KBM-7 (cell line): ENCODE data around the gene ZDHHC22.

ENCODE experiments used
- DNase-seq: peaks from one replicate; pipeline ENCODE4 v3.0.0-alpha.2; 2015
- in situ Hi-C: fragments of 300-500 bp; cut with MboI; formaldehyde crosslinking; loops from 2 replicates; pipeline ENCODE4 v1.14.3; 2020; ENCODE audit warnings: low sequenced_read_pairs, low pct_unique_long_range_greater_than_20kb, mixed read lengths

Gene ZDHHC22

DNA sequence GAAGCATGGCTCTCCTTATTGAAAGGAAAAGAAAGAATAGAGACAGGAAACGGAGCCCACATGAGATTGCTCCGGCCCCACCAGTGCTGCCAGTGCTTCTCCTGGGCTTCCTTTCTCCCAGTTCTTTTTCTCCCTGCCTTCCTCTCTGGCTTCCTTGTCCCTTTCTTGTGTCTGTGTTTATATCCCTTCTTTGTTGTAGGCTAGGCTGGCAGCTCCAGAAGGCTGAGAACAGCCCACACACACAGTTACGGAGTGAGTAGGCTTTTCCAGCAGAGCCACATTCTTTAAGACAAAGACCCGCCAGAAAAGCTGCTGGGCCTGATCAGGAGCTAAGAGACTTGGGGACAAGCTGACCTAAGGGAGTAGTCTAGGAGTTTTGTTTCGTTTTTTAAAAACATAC, 30.6 kb downstream of the ZDHHC22 start:
- no peak for DNase-seq
- in situ Hi-C loops, result no loop called here

DNA sequence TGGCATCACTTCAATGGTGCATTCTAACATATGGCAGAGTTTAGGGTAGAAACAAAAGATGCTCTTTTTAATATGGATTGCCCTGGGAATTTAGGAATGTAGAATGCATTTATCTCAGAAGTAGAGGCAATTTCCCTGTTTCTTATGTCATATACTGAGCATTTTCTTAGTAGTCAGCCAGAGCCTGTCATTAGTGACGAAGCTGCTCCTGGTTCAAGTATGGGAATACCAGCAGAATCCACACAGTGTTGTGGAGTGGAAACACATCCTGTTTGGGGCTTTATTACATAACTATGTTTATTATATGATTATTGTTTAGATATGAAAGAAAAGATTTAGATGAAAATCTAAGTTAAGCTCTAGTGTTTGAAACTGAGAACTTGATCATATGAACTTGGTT, 31.3 kb downstream of the ZDHHC22 start:
- no peak for DNase-seq
- in situ Hi-C loops, result no loop called here

DNA sequence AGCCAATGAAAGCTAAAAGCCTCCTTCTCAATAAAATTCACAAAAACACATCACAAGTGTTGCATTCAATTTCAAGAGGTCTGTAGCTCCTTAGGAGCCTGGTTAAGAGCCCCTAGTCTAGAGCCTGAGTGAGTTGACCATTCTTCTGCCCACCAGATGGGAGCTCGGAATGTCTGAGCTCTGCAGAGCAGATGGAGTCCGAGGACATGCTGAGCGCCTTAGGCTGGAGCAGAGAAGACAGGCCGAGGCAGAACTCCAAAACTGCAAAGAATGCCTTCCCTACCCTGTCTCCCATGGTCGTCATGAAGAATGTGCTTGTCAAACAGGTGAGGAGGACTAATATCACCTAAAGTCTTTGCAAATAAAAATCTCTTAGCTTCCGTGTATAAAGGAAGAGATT, 31.9 kb downstream of the ZDHHC22 start:
- DNase-seq, result no peak
- in situ Hi-C loops, result no loop called here

DNA sequence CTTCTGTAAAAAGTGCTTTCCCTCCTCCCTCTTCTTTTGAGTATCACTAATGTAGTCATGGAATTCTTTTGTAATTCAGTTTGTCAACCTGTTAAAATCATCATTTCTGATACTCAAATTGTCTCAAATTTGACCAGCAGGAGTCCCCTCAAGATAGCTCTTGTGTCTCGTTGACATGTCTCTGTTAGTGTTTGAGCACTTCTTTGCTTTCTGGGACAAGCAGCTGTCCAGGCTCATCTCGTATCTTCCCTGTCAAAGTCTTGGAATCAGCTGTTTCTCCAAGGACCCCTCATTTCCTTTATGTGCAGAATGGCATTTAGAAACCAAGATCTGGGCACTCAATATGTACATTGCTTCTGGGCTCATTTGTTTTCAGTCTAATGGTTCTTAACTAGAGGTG, 32.8 kb downstream of the ZDHHC22 start:
- in situ Hi-C loops, result no loop called here
- DNase-seq, result no peak

DNA sequence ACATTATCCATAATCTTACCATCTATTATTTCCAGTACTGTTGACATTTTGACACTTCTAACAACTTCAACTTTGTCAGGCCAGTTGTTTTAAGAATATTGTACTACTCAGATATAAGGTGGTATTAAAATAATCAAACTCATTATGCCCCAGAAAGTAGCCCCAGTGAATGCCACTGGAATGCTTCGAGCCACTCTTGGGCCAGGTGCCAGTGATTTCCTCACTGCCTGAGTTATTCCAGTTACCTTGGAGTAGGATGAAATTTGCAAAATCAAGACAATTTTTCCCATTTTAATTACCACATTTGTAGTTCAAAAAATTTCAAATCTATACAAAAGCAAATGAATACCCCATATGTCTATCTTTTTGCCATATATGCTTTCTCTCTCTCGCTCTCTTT, 34.4 kb downstream of the ZDHHC22 start:
- no peak for DNase-seq
- in situ Hi-C loops, result no loop called here

DNA sequence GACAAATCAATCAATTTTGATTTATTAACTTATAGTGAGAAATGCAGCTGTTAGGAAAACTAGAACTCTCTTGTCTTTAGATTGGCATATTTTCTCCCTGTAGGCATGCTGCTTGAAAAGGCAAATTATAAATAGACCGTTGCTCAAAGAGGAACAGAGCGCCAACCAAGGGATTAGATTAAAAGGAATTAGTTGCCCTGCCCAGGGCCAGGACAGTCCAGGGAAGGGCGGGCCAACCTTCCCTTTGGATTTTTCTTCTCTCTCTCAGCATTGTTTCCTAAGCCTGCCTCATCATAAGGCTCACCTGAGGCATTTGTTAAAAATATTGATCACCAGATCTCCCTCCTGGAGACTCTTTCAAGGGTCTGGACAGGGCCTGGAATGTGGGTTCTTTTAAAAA, 34.9 kb downstream of the ZDHHC22 start:
- DNase-seq, result no peak
- in situ Hi-C loops, result no loop called here

DNA sequence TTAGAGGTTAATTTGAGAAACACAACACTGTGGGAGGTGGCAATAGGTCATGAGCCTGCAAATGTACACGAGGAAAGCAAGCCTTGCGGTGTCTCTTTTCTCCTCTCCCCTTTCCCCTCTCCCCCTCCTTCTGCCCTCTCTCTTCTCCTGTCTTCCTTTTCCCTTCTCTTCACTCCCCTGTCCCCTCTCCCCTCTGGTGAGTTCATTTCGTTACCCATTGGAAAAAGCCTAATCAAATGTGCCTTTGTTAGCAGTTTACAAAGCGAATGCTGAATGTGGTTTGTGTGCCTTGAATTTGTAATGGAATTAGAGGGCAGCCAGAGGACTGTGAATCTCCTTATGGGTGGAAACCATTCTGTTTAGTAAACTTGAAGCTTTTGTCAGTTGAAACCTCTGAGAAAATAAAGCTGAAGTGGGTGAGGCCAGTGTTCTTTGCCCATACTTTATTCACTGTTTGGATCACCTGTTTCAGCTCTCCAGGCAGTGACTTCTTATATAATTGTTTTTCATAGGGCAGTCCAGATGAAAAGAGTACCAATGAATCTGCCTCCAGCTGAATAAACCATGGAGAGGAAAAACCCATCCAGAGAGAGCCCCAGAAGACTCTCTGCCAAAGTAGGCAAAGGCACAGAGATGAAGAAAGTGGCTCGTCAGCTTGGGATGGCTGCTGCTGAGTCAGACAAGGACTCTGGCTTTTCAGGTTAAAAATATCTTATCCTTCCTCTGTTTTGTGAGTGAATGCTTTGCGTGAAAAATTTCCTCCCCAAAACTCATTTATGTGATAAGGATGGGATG, 36.2 kb downstream of the ZDHHC22 start:
- DNase-seq, result no peak
- in situ Hi-C loops, result no loop called here

DNA sequence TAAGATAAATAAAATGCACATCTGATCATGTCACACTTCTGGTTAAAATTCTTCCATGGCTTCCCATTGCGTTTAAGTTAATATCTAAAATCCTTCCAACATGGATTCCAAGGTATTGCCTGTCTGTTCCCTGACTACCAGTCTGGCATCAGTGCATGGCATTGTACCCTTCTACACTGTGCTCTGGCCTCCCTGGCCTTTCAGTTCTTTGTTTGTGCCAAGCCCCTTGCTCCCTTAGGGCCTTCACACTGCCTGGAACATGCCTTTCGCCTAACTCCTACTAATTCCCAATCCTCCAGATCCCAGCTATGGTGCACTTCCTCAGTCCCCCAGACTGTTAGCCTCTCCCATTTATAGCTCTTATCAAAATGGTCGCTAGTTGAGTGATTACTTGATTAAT, 37.2 kb downstream of the ZDHHC22 start:
- in situ Hi-C loops, result no loop called here
- DNase-seq, result no peak

DNA sequence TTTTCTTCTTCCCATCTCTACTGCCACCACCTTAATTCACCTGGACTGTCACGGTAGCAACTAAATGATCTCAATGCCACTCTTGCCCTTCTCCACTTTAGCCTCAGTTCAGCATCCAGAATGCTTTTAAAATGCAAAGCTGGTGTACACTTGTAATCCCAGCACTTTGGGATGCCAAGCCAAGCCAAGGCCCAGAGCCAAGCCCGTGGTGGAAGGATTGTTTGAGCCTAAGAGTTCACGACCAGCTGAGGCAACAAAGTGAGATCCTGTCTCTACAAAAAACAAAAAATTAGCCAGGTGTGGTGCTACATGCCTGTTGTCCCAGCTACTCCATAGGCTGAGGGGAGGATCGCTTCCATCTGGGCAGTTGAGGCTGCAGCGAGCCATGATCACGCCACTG, 37.6 kb downstream of the ZDHHC22 start:
- in situ Hi-C loops, result no loop called here
- DNase-seq, result no peak

DNA sequence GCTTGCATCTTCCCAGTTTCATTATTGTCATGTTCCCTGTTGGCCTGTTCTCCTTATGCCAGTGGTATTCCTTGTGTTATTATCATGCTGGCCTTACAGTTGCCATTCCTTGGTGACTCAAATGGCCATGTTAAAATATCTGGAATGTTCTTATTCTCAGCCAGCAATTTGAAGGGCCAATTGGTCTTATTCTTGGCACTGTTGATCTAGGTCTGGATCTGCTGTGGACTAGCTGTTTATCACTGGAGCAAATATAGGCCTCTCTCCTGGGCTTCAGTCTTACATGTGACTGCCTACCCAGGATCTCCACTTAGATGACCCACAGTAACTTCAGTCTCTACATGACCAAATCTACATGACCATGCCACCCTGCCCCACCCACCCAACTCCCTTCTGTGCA, 38.1 kb downstream of the ZDHHC22 start:
- DNase-seq, result no peak
- in situ Hi-C loops, result no loop called here

DNA sequence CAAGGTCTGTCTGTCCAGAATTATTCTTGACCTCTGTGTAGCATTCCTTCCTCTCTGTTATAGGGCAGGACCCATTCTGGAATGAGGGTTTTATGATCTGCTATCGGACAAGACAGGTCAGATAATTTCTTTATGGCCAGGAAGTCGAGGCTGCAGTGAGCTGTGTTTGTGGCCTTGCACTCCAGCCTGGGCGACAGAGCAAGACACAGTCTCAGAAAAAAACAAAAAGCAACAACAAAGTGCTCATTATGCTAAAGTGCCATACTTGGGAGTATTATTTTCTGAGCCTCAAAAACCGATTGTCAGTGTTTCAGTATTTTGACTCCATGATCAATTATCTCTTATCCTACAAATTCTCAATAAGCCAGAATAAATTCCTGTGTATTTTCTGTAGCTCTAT, 39.4 kb downstream of the ZDHHC22 start:
- DNase-seq, result no peak
- in situ Hi-C loops, result no loop called here

DNA sequence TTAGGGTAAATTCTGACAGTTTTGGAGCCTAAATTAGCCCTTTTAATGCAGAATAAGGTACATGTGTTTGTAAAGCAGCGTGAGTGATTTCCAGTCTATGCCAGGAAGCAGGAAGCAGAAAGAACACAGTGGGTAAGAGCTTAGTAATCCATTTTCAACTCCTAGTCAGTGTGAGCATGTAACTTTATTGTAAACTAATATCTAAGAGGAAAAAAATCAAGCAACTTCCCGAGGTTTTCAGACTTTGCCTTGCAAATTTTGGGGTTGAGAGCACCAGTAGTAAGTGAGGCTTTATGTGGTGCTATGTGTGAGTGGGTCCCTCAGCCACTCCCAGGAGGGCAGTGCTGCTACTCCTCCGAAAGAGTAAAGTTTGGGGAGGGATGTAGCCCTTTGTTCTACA, 40.6 kb downstream of the ZDHHC22 start:
- no peak for DNase-seq
- in situ Hi-C loops, result no loop called here

DNA sequence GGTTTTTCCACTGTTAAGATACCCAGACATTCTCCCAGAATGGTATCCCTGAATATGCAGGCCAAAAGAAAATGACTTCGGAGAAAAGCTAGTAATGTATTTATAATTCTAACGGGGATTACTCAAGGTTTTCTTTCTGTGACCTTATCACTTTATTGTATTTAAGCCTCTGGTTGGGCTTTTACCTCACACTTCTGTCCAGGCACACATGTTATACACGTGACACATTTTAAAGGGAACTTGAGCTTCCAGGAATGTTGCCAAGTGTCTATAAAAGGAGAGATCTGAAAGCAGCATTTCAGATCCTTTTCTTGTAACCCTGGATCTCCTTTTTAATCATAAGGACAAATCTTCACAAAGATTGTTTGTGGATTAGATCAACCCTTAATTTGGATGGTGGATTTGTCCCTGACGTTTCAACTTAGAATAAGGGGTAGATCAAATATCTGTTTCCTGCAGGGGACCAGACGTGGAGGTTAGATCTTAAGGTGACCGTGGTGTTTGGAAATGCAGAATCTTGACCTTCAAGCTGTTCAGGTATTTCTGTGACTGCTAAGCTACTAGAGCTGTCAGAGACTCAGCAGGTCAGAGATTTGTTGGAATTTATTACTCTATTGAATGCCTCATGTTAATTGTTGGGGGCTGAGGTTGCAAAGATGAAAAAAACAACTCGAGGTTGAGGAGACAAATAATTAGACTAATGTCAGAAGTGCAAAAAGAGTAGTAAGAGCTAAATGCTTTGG, 42.0 kb downstream of the ZDHHC22 start:
- in situ Hi-C loops, result no loop called here
- peak; percentile 60 for DNase-seq

DNA sequence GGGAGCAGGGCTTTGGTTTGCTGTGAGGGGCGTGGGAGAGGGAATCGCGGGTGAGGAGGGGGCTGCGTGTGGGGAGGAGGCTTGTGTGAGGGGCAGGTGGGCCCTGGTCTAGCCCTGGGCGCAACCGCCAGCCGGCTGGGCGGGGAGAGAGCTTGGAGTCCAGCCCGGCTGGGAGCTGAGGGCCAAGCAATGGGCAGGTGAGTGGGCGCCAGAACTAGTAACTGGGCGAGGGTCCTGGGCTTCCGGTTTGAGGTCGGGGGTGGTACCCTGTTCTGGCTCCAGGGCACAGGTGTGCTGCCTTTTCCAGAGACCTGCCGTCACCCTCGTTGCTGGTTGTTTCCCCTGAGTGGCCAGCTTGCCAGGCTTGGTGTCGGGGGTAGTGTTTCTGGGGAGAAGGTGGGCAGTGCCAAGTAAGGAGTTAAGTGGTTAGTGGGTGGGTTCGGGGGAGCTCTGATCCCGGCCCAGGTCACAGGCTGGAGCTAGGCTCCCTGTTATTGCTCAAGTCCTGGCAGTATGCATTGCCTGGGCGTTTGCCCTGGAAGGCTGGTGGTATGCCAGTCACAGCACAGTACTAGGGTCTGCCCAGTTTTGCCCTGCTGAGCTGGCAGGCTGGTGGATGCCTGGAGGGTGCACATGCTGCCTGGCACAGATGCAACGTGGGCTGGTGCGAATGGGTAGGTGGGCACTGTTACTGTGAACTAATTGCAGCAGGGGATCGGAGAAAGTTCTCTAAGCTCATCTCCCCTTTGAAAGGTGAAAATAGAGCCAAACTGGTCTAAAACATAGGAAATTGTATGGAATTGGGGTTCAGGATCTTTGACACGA, 42.9 kb downstream of the ZDHHC22 start:
- peak; percentile 27 for DNase-seq
- in situ Hi-C loops, result no loop called here

DNA sequence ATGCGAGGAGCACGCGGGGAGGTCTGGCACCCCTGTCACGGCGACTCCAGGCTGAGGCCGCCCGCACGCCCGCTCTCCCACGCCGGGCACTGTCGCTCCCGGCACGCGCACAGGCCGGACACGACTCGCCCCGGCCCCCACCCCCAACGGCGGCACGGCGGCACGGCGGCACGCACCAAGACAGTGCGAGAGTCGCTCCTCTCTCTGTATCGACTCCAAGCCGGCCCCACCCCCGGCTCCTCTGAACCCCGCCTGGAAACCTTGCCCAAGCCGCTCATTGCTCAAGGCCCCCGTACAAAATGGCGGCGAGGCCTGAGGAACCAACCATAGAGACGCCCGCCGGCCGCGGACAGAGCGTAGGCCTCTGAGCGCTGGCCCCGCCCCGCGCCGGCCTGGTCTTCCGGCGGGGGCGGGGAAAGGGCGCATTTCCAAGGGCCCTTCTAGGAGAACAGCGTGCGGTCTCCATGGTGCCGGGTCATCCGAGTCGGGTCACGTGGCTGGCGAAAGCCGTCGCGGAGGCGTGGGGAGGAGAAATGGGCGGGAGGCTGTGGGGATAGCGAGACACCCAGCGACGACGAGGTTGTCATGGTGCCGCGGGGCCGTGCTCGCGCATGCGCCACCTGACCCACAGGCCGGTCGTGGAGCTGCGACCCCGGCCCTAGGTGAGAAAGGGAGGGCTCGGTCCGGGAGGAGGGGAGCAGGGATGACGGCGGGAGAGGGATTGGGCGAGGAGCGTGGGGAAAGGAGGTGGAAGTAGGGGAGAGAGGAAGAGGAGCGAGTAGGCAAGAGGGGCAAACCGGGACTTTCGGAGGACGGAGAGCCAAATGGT, 43.7 kb downstream of the ZDHHC22 start, which contains the start of gene CIPC:
CIPC (plus strand) TSS at position 559 of the 829 bp plus-strand sequence. CDS start 7,451 bp downstream, outside the sequence.
- in situ Hi-C loops, result no loop called here
- peak; percentile 99 for DNase-seq

DNA sequence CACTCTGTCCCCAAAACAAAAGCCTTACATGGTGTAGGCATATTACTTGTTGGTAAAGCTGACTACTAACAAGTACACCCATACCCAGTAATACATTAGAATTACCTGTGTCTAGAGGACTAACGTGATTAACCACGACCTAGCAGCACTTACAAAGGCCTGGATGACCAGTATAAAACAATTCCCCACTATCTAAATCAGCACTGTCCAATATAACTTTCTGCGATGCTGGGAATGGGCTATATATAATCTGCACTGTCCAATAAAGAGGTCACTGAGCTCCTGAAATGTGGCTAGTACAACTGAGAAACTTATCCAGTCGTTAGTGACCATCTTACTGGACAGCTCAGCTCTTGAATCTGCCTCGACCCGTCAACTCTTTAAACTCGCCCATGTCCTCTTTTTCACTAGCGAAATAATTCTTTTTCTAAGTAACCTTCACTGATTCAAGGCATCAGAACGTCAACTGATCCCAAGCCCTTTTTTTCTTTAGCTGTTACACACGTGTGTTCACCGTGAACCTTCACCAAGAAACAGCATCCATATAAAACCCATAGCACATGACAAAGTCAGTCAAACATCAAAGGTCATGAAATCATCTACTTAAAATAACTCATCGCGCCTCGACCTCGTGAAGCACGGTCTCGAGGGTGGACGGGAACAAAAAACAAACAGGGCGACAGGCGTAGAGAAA, 44.4 kb downstream of the ZDHHC22 start:
- DNase-seq, result no peak
- in situ Hi-C loops, result no loop called here

DNA sequence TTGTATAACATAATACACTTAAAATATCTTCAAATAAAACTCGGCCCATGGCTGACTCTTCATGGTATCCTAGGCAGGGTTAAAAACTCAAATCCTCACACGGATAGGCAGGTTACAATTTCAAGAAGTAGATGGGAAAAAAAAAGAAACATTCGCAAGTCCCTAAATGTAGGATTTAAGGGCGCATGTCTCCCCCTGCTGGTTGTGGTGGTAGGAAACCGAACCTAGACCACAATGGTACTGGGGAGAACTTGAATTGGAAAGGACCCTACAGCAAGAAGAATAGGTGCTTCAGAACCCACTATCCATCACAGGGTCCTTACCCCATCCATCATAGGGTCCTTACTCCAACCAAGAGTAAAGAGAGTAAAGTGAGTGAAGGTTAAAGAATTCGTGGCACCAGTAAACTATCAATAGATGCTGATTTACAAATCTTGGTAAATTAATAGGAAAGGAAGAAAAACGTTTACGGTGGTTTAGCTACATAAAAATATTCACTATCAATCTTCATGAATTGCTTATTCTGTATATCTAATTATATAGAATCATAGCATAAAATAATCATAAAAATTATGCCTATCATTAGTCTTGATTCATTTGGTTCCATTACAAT, 46.8 kb downstream of the ZDHHC22 start:
- DNase-seq, result peak; percentile 79
- in situ Hi-C loops, result no loop called here

DNA sequence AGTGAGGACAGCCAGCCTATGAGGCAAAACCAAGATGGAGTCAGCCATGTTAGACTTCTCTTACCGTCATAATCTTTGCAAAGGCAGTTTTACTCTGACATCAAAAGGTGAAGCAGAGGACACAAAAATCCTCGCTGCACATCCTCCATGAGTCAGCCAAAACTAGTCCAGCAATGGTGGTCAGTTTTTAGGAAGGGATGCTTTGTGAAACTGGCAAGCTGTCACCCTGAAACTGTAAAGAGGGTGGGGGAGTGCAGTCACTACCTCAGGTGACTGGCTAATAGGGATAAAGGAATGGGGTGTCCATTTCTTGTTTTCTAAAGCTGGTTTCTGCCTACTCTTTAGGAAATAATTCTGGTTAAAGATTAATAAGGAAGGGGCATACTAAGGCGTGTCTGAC, 48.9 kb downstream of the ZDHHC22 start:
- no peak for DNase-seq
- in situ Hi-C loops, result no loop called here
